Kidney tubule cell (primary cell): ENCODE data around the gene CEP44.
"Not testable (repeated sequence)": the region's sequence is repeated elsewhere in the genome, so short reads cannot be mapped to it uniquely, and the experiment has no call there.

ENCODE experiments used
- DNase-seq: peaks from one replicate; pipeline ENCODE4 v3.0.0-alpha.2; 2018; ENCODE audit warnings: low spot score

CEP44 gene, protein sequence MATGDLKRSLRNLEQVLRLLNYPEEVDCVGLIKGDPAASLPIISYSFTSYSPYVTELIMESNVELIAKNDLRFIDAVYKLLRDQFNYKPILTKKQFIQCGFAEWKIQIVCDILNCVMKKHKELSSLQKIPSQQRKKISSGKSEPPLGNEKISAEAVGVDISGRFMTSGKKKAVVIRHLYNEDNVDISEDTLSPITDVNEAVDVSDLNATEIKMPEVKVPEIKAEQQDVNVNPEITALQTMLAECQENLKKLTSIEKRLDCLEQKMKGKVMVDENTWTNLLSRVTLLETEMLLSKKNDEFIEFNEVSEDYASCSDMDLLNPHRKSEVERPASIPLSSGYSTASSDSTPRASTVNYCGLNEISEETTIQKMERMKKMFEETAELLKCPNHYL

DNA sequence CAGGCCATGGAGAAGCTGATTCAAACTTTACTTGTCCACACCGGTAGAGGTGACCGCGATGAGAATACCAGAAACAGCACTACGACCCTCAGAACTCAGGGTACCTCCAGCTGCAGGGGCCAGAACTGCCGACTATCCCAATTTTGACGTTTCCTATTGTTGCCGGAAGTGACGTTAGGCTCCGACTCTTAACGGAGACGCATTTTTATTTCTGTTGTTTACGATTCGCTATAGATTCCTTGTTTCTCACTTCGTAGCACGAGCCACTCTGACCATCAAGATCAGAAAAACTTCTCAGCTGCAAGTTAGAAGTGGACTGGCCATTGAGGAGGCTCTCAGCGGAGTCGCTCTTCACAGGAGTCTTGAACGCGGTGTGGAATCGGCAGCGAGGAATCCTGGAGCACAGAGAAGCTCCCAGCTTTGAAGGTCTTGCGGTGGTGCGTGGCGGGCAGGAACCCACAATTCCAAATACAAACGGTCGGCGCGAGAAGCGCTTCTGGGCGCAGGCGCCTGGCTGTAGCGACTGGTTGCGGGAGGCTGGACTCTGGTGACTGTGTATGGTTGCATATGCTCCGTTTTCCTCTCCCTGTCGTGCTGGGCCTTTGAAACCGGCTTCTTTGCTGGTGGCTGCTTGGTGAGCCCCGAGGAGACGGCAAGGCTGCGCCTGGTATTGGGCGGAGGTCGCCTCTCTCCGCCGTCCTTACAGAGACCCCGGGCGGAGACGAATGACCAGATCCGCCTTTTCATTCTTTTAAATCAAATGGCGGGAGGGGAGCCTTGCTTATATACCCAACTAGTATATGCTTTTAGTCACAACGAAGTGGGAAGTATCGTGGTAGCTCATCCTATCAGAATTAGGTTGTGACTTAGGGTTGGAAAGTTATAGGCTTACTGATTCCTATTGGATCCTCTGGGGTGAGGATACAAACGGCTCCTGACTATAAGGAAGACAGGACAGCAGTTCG is at the start of gene CEP44, which contains the start of gene FBXO8:
Gene CEP44 (plus strand): TSS at position 405 of the 965 bp plus-strand sequence. CDS start 15,211 bp downstream, outside the sequence.
Gene FBXO8 (minus strand): TSS at position 161 of the 965 bp plus-strand sequence. CDS start 20,575 bp downstream, outside the sequence.
- peak; percentile 81 for DNase-seq

DNA sequence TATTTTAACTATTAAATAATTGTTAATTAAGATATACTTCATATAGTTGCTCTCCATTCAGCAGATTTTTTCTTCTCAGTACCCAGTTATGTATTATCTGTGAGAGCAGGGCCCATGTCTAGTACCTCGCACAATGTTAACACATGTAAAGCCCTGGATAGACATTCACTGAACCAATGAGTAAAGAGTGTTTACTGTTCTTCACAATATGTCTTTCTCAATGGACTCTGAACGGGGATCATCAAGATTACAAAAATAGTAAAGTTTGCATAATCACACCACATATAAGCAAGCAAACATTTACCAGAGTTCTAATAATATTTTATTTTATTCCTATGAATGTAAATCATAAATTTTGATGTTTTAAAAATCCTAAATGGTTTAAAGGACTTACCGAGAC is 47.4 kb upstream of the CEP44 start:
- DNase-seq, result no peak

DNA sequence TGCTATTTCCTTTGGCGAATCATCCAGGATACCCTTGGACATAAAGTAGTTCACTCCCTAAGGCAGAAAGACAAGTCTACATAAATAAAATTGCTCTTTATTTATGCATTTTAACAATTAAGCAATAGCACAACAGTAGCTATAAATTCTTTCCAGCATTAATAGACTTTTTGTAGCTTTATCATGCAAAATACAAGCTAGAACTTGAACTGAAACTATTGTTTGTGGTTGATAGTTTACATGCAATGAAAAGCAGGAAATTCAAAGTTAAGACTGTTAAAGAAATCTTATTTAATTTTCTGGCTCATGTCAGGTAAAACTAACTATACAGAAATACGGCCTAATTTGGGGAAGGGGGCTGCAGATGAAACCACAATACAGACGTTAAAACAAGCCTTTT is 42.5 kb upstream of the CEP44 start:
- no peak for DNase-seq

DNA sequence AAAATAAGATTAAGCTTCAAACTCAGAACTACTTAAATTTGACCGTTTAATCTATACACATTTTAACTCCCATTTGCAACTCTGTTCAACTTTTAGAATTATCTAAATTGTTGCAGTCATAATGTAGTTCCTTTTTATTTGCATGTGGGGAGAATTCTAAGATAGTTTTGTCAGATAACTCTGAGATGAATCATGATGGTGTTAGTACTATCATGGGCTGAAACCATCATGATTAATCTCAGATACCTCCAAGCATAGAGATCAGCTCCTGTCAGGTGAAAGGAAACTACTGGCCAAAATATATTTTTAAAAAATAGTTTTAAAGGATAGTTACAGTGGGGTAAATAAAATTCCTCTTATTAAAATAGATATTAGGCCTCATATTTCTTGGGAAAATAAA is 39.3 kb upstream of the CEP44 start:
- DNase-seq, result peak; percentile 72

DNA sequence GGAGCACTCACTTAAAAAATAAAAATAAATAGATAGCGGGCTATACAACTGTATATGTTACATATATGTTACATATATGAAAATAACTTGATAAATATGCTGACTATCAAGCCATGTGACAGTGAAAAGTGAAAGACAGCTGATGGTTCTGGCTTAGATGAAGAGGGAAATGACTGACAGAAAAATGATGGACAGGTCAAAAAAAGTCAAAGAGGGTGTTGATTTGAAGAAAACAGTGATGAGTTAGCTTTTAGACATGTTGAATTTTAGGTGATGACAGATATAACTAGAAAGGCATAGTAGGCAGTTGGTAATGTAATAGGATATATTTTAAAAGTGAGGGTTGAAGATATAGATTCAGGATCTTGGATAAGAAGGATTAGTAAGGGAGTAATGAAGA is 38.0 kb upstream of the CEP44 start:
- no peak for DNase-seq

DNA sequence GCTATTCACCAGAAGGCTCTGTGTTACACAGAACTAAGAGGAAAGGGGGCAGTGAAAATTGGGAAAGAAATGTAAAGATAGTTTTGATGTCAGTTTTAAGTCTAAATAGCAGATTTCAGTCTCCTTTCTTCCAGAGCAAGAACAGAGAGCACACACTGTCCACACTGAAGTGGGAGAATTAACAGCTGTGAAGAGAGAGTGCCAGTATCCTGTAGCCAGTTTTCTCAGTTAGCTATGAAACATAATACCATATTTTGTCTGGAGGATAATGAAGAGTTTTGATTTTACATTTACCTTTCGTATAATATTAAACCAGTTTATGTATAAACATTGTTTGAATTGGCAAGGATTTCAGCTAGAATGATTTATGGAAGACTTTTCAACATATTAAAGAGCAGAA is 35.3 kb upstream of the CEP44 start:
- no peak for DNase-seq

DNA sequence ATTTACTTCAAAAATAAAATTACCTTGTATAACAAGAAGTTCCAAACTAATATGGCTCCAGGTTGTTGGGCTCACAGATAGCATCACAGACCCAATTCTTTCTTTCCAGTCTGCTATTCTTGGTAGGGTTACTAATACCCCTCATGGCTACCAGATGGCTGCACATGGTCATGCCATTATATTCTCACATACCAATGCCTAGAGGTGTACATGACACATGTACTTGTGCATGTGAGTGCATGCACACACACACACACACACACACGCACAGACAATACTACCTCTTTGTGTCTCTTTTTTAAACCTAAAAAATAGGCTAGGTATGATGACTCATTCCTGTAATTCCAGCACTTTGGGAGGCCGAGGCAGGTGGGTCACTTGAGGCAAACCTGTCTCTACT is 31.3 kb upstream of the CEP44 start:
- DNase-seq, result no peak

DNA sequence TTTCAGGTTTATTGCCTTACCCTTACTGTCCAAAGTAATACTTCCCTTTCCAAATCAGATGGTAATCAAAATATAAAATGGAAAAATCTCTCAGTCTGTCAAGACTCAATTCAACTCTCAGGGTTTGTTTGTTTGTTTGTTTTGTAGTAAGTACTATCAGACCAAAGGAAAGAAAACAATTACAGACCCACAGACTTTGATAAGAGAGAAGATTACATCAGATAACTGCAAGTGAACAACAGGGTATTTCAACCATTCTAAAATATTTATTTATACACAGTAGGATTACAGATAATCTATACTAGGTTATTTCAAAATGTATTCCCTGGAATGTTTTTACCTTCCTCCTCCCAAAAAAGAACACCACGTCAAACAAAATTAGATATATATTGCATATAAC is 29.1 kb upstream of the CEP44 start:
- no peak for DNase-seq

DNA sequence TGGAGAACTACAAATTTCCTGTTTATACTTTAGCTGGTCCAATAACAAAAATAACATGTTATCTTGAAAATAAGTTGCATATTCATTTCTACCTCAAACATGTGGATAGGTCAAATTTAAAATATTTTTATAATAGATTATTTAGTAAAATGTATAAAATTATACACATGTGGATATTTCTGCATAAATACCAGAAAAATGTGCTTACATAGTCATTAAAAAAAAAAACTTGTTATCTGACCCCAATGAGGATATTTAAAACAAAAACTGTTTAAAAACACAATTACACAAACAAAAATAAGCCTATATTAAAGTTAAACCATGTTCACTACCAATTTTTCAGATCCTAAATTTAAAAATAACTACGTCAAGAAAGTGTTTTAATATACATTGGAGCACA is 28.3 kb upstream of the CEP44 start:
- no peak for DNase-seq

DNA sequence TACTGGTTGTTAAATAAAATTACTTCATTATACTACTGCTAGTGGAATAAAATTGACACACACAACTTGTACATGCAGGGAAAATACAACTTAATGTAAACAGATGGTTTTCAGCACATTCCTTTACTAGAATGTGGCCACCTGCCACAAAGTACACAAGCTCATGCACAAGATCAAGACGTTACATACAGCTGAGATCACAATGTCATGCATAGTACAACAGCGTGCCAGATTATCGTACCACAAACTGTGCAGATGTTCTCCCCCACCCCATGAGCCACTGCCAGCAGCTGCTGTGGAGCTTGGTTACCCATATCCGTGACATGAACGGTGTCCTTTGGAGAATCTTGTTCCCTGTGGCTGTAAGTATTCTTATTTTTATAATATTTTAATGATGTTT is 27.9 kb upstream of the CEP44 start:
- DNase-seq, result no peak

DNA sequence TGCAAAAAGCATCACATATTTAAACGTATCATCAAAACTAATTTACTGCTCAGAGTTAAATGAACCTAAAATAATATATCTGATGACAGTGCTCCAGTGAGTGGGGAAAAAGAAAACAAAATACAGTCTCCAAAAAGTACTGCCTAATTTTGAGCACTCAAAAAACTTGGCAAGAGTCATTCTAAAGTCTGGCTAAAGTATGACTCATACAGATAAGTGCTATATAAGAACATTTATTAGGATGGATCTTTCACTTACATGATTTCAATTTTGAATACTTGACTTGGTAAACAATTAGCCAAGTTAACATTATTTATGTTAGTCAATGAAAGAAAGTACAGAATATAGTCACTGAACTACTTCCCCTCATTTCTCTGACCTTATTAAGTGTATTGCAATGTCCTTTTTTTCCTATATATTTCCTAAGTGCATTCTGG is 27.4 kb upstream of the CEP44 start:
- DNase-seq, result no peak

DNA sequence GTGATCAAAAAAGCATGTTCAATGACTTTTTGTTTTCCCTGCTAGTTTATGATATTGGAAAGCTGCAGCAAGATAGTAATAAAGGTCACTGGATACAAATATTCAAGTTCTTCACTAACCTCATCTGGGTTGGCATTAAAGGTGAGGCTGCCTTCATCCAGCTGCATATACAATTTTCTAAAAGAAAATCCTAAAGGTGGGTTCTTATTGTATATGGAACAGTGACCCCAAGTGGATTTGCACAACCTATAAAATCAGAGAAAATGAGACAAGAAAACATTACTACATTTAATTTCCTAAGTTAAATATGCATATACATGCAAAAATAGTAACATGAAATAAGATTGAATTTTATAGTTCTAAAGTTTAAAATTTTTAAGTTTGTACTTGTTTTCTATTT is 24.1 kb upstream of the CEP44 start:
- DNase-seq, result no peak

DNA sequence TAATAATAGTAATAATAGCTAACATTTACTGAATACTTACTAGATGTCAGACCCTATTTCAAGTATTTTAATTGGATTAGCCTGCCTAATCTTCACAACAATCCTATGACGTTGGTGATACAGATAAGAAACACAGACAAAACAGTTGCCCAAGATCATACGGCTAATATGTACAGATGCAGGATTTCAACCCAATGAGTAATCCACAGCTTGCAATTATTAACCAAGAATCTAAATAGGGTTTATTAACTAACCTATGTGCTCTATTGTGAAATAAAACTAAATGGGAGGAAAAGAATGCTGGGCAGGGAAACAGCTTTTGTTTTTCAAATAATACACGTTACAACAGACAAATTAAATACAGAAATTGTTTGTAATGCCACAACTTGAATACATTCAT is 23.6 kb upstream of the CEP44 start:
- peak; percentile 71 for DNase-seq

DNA sequence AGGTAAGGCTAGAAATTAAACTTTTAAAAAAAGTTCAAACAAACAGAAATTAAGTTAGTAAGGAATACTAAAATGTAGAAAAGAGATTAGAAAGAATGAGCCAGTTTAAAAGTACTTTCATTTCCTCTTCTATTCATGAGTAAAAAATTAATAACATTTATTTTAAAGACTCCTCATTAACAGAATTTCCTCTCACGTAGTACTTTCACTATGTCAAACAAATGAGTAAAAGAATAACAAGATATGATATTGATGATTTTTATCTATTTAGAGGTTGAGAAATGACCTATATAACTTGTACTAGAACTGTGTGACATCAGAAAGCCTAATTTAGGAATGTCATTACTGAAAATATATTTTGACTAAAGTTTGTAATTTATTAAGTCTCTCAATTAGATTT is 22.3 kb upstream of the CEP44 start:
- not testable (repeated sequence) for DNase-seq

DNA sequence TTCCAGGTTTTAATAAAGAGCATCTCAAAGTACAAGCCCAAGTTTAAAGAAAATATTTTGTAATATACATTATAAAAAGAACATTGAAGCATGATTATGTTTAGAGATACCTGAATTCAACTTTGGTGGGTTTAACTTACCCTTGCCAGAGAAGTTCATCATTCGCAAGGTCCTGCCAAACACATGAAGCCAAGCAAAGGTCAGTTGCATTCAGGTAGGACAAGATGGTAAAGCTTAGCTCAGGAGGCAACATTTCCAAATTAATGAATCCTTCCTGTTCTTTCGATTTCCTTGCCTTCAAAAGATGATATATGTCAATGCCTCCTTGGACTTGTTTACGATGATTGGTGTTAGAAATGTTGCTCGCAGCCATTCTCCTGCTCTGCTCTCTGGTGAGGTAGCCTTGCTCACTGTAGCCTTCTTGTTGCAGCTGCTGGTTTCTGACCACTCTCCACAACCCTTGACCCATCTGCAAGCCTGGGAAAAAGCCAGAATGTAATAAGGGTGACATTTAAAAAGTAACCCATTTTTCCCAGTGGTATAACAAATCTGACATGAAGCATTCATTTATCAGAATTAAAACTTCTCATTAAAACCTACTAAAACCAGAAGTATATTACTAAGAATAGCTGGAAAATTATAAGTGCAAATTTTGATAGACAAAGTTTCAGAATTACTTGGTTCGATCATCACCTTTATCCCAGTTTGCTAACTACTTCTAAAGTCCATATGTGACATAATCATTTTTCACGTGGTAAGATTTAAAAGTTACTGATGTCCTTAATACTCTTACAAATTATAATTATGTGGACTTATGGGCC is 20.9 kb upstream of the CEP44 start:
- DNase-seq, result no peak

DNA sequence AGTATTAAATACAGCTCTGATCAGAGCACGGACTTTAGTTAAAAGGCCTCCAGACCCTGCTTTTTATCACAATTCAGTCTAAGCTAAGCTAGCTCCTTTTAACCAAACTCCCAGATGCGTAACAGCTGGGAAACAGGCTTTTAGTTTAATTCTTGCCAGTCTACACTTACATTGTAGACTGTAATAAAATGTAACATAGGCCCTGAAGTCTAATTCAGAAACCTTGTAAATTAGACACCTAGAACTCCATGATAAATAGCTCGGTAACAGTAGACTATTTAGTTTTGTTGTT is 20.3 kb upstream of the CEP44 start:
- no peak for DNase-seq

DNA sequence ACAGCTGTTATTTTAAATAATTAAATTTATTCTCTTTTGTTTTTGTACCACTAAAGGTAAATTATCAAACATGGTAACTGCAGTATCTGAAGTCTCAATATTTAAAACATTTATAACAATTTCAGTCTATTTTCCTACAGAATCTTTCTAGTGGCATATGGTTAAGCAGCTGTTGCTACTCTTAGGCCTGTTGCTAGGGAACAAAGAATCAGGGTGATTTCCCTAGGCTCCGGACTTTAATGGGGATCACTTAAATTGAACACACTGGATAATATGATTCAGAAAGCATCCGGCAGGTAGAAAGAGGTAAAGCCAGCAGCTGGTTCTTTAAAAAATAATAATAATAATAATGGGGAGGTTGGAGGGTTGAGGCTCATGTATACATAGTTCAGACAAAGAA is 17.8 kb upstream of the CEP44 start:
- no peak for DNase-seq

DNA sequence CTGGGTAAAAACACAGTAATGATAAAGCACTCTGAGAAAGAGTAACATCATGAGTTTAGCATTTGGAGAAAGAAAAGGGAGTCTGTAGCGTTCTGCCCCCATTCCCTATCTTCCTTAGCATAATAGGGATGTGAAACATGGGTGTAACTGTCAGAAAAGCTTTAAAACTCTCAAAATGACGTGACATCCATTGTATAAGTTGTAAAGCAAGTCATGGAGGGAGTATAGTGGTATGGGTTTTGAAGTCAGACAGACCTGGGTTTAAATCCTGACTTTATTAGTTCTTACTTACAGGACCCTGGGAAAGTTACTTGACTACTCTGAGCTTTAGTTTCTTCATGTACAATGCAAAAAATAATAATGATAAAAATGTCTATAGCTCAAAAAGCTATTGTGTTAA is 17.3 kb upstream of the CEP44 start:
- DNase-seq, result no peak

DNA sequence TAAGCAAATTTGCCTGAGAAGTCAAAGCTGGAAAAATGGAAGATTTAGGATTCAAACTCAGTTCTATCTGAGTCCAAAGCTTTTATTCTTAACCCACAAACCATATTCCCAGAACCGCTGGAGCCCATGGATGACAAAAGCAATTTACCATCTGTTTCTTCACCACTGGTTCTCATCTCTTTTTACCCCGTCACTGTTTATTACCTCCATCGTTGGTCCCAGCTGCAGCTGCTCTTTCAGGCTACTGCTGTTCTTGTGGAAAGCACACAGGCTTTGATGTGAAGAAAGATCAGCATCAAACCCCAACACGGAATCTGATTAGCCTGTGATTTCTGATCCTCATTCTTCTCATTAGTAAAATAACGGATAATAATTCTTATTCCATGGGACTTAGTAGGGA is 9.8 kb upstream of the CEP44 start:
- DNase-seq, result no peak

DNA sequence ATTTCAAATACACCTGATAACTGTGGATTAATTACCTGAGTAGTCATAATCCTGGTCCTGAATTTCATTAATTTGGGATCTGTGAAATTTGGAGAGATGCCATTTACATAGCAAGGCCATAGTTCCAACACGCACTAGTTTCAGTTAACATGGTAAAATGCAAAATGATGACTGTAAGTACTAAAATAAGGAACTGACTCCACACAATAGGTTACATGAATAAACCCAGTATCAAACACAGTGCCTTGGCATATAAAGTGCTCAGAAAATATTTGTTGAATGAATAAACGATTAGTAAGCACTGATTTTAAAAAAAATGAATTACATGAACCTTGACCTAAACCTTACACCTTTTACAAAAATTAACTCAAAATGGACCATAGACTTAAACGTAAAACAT is 9.3 kb upstream of the CEP44 start:
- no peak for DNase-seq

DNA sequence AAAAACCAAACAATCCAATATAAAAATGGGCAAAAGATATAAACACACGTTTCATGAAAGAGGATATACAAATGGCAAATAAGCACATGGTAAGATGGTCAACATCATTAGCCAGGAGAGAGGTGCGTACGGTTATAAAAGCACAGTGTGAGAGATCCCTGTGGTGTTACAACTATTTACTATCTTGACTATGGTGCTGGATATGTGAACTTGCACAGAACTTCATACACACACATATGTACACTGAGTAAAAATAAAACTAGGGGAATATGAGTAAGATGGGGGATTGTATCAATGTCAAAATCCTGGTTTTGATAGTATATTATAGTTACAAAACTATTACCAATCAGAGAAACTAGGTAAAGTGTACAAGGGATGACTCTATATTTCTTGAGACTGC is 8.6 kb upstream of the CEP44 start:
- no peak for DNase-seq

DNA sequence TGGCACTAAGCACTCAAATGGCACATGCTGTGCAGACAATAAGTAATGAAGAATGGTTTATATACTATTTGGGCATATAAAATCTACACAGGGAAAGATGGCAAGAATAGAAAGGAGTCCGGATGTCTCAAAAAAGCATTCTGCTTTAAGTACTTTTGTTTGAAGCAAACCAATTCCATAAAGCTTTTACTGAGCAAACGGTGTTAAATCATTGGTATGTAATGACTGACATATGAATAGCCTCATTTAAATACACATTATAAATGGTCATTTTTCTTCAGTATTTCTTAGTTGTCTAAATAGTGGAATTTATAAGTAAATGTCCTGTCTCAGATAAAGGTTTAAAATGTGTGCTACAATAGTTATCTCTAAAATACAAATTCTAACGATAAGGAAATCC is 6.3 kb upstream of the CEP44 start:
- DNase-seq, result no peak
